ENCODE data around the gene CDH3.

DNA sequence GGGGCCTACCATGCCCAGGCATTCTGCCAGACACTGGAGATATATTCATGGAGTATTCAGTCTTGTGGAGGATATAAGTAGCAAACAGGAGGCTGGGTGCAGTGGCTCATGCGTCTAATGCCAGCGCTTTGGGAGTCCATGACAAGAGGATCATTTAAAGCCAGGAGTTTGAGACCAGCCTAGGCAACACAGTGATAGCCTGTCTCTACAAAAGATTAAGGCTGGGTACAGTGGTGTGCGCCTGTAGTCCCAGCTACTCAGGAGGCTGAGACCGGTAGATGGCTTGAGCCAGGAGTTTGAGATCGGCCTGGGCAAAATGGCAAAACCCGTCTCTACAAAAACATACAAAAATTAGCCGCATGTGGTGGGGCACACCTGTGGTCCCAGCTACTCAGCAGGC lies 37.7 kb upstream of the CDH3 start:
- no peak for TF ChIP-seq MAFK (IDR thresholded peaks at IDR 0.05; ENCODE audit: low read depth, low read length)
- TF ChIP-seq, protein P1, sequence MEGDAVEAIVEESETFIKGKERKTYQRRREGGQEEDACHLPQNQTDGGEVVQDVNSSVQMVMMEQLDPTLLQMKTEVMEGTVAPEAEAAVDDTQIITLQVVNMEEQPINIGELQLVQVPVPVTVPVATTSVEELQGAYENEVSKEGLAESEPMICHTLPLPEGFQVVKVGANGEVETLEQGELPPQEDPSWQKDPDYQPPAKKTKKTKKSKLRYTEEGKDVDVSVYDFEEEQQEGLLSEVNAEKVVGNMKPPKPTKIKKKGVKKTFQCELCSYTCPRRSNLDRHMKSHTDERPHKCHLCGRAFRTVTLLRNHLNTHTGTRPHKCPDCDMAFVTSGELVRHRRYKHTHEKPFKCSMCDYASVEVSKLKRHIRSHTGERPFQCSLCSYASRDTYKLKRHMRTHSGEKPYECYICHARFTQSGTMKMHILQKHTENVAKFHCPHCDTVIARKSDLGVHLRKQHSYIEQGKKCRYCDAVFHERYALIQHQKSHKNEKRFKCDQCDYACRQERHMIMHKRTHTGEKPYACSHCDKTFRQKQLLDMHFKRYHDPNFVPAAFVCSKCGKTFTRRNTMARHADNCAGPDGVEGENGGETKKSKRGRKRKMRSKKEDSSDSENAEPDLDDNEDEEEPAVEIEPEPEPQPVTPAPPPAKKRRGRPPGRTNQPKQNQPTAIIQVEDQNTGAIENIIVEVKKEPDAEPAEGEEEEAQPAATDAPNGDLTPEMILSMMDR (IDR thresholded peaks at IDR 0.05; ENCODE audit: control extremely low read depth in 1 of 3, insufficient read depth in 1 of 3, low read depth in 1 of 3, low read length in 3 of 3) = no peak
- no peak for TF ChIP-seq TAF1 (IDR thresholded peaks at IDR 0.05; ENCODE audit: low read depth, low read length)
- no peak for TF ChIP-seq SP1 (IDR thresholded peaks at IDR 0.05; ENCODE audit: low read depth, low read length)
- no peak for TF ChIP-seq SIX5 (IDR thresholded peaks at IDR 0.05; ENCODE audit: low read depth, low read length)
- TF ChIP-seq EZH2 (IDR thresholded peaks at IDR 0.05; ENCODE audit: low read depth, low read length, severe bottlenecking) = no peak
